ENCODE measurements around the gene WNK2. TPM values are rescaled to one million over a fixed set of nuclear protein-coding genes. Genes with fewer than 3 reads are reported as not detected.

WNK2 gene
- polyA plus RNA-seq, 3 donors, result 0.40 TPM; not detected in 2

- H3K36me3 Mint-ChIP-seq, result no peaks in the 10 kb centered on the region
- H3K4me3 Mint-ChIP-seq, result no peak overlapping the region
- 96% methylated on average over 15 of the region's 15 CpGs for WGBS (ENCODE audit: insufficient coverage)
- Histone ChIP-seq H4K20me1 (ENCODE audit: insufficient read depth, low read length) (no peaks in the 10 kb centered on the region), H3K4me2 (replicated peaks; ENCODE audit: extremely low read depth, low read length, poor library complexity, severe bottlenecking) (no peak overlapping the region), H3K4me1 (ENCODE audit: control insufficient read depth in 1 of 2, insufficient read depth in 2 of 2, low read length in 2 of 2) (peaks cover 11% of the 10 kb centered on the region in 2 donors), H3K36me3 (replicated peaks in 1 of 2; ENCODE audit: control insufficient read depth in 1 of 2, insufficient read depth in 2 of 2, low read length in 2 of 2) (no peaks in the 10 kb centered on the region), H3K79me2 (ENCODE audit: insufficient read depth, low read length) (no peaks in the 10 kb centered on the region), H3K4me3 (replicated peaks in 1 of 3; ENCODE audit: low read depth in 2 of 3, low read length in 3 of 3) (no peak overlapping the region), H3K9ac (ENCODE audit: insufficient read depth, low read length, poor library complexity, severe bottlenecking) (no peak overlapping the region), H3K27ac (ENCODE audit: low read depth in 1 of 2, low read length in 2 of 2) (no peak overlapping the region), H3K27me3 (ENCODE audit: control insufficient read depth in 2 of 2, insufficient read depth in 2 of 2, low read length in 2 of 2) (peaks cover 0 to 55% of the 10 kb centered on the region in 2 donors), H2AFZ (ENCODE audit: insufficient read depth, low read depth, low read length, poor library complexity, severe bottlenecking) (no peak overlapping the region), H3K9me3 (replicated peaks in 1 of 2; ENCODE audit: control insufficient read depth in 1 of 2, insufficient read depth in 1 of 2, low read length in 2 of 2) (peaks cover 0 to 4% of the 10 kb centered on the region in 2 donors)
- H3K27ac Mint-ChIP-seq, result no peak overlapping the region
- H3K27me3 Mint-ChIP-seq (ENCODE audit: low read depth in 3 of 3), result peaks cover 46 to 82% (median 77%) of the 10 kb centered on the region in 3 donors
- H3K9me3 Mint-ChIP-seq, result peaks cover 0 to 2% (median 0%) of the 10 kb centered on the region in 7 donors
- peaks cover 13% of the 10 kb centered on the region for H3K4me1 Mint-ChIP-seq
- intact Hi-C loops (cut with micrococcal nuclease), result no loop called here
- DNase-seq, result no peak
- TF ChIP-seq CTCF (IDR thresholded peaks at IDR 0.05), result no peak
Observed at GRCh38 chr9:93234600-93234999, 50.7 kb downstream of the WNK2 start.

GRCh38 chr9:93235300-93235960 lies 51.5 kb downstream of the WNK2 start:
- Histone ChIP-seq H3K27ac (ENCODE audit: low read depth in 1 of 2, low read length in 2 of 2) (no peak overlapping the region), H3K9ac (ENCODE audit: insufficient read depth, low read length, poor library complexity, severe bottlenecking) (no peak overlapping the region), H3K79me2 (ENCODE audit: insufficient read depth, low read length) (no peaks in the 10 kb centered on the region), H3K9me3 (replicated peaks in 1 of 2; ENCODE audit: control insufficient read depth in 1 of 2, insufficient read depth in 1 of 2, low read length in 2 of 2) (peaks cover 0 to 4% of the 10 kb centered on the region in 2 donors), H3K27me3 (ENCODE audit: control insufficient read depth in 2 of 2, insufficient read depth in 2 of 2, low read length in 2 of 2) (peaks cover 0 to 47% of the 10 kb centered on the region in 2 donors), H3K36me3 (replicated peaks in 1 of 2; ENCODE audit: control insufficient read depth in 1 of 2, insufficient read depth in 2 of 2, low read length in 2 of 2) (no peaks in the 10 kb centered on the region), H2AFZ (ENCODE audit: insufficient read depth, low read depth, low read length, poor library complexity, severe bottlenecking) (no peak overlapping the region), H4K20me1 (ENCODE audit: insufficient read depth, low read length) (no peaks in the 10 kb centered on the region), H3K4me3 (replicated peaks in 1 of 3; ENCODE audit: low read depth in 2 of 3, low read length in 3 of 3) (no peak overlapping the region), H3K4me1 (ENCODE audit: control insufficient read depth in 1 of 2, insufficient read depth in 2 of 2, low read length in 2 of 2) (peaks cover 11% of the 10 kb centered on the region in 2 donors), H3K4me2 (replicated peaks; ENCODE audit: extremely low read depth, low read length, poor library complexity, severe bottlenecking) (no peak overlapping the region)
- DNase-seq, result no peak
- TF ChIP-seq CTCF (IDR thresholded peaks at IDR 0.05), result no peak
- H3K9me3 Mint-ChIP-seq, result peaks cover 0 to 2% (median 0%) of the 10 kb centered on the region in 7 donors
- no peak overlapping the region for H3K4me3 Mint-ChIP-seq
- H3K27me3 Mint-ChIP-seq (ENCODE audit: low read depth in 3 of 3), result peaks cover 44 to 78% (median 75%) of the 10 kb centered on the region in 3 donors
- H3K4me1 Mint-ChIP-seq, result peaks cover 13% of the 10 kb centered on the region
- H3K27ac Mint-ChIP-seq, result no peak overlapping the region
- no peaks in the 10 kb centered on the region for H3K36me3 Mint-ChIP-seq
- WGBS (ENCODE audit: insufficient coverage), result 94% methylated on average over 14 of the region's 16 CpGs
- intact Hi-C loops (cut with micrococcal nuclease), result no loop called here

Data from CD14-positive monocyte (primary cell).